Caco-2 (cell line): ENCODE results near the gene VNN1. TPM values are rescaled to one million over a fixed set of nuclear protein-coding genes. Genes with fewer than 3 reads are reported as not detected.
"Not testable (repeated sequence)": the region's sequence is repeated elsewhere in the genome, so short reads cannot be mapped to it uniquely, and the experiment has no call there.

Experiments used
- BruUV-seq: library from RNA; stranded (reverse); fragments of 400-500 nt; replicated peaks from 2 replicates; lab custom pipeline; 2021; lab: Mats Ljungman, UMichigan
- CTCF ChIA-PET: fragments of 300-600 bp; sonication (Branson Sonifier 250); formaldehyde crosslinking; loops from one replicate; lab custom pipeline; 2022; ENCODE audit warnings: antibody characterized with exemption; lab: Charles Lee
- POLR2A ChIA-PET: fragments of 300-600 bp; sonication (Branson Sonifier 250); formaldehyde crosslinking; loops from one replicate; lab custom pipeline; 2022; ENCODE audit warnings: antibody characterized with exemption; lab: Charles Lee
- DNase-seq, 2 experiments: peaks; one replicate each; pipeline versions ENCODE4 v3.0.0 to v3.0.0-alpha.2; 2020 to 2022
- H3K27me3 ChIP-seq: replicated peaks from 2 replicates; pipeline ENCODE4 v1.6.0; 2011; ENCODE audit warnings: low read length; ENCODE audit not compliant: control insufficient read depth, insufficient read depth
- H3K36me3 ChIP-seq: 2 replicates; pipeline ENCODE4 v1.5.1; 2011; ENCODE audit warnings: low read length; ENCODE audit not compliant: control insufficient read depth, insufficient read depth
- H3K4me1 ChIP-seq: fragments of 250-450 bp; sonication (Bioruptor Pico); 2 replicates; pipeline ENCODE4 v1.5.1; 2020; ENCODE audit warnings: mild to moderate bottlenecking
- H3K4me3 ChIP-seq: 2 replicates; pipeline ENCODE4 v1.5.1; 2011; ENCODE audit warnings: low read depth, mild to moderate bottlenecking, control low read depth, low read length
- H3K9me3 ChIP-seq: fragments of 250-450 bp; sonication (Bioruptor Pico); 2 replicates; pipeline ENCODE4 v1.5.1; 2020; ENCODE audit warnings: mild to moderate bottlenecking, moderate library complexity
- H3K27ac Mint-ChIP-seq: one replicate; pipeline ENCODE4 v1.8.0; 2022; ENCODE audit warnings: mixed read lengths; ENCODE audit not compliant: unreplicated experiment
- H3K27me3 Mint-ChIP-seq: one replicate; pipeline ENCODE4 v1.8.0; 2022; ENCODE audit warnings: mixed read lengths; ENCODE audit not compliant: insufficient read depth, unreplicated experiment
- H3K36me3 Mint-ChIP-seq: one replicate; pipeline ENCODE4 v1.8.0; 2022; ENCODE audit warnings: mild to moderate bottlenecking, mixed read lengths; ENCODE audit not compliant: insufficient read depth, unreplicated experiment
- H3K4me1 Mint-ChIP-seq: one replicate; pipeline ENCODE4 v1.8.0; 2022; ENCODE audit warnings: low read depth, mixed read lengths; ENCODE audit not compliant: unreplicated experiment
- H3K4me3 Mint-ChIP-seq: one replicate; pipeline ENCODE4 v1.8.0; 2022; ENCODE audit warnings: mild to moderate bottlenecking, moderate library complexity, mixed read lengths; ENCODE audit not compliant: unreplicated experiment
- H3K9me3 Mint-ChIP-seq: one replicate; pipeline ENCODE4 v1.8.0; 2022; ENCODE audit warnings: mixed read lengths; ENCODE audit not compliant: unreplicated experiment
- CTCF ChIP-seq, 2 experiments: fragments of 200-600 bp in 1 of 2; IDR thresholded peaks; 1 replicate in 1 of 2; 2 replicates in 1 of 2; pipeline versions ENCODE4 v1.5.1 to v1.8.0; 2011 to 2022; ENCODE audit warnings: antibody characterized with exemption in 1 of 2, control low read depth in 1 of 2, inconsistent platforms in 1 of 2, low read depth in 1 of 2, low read length in 1 of 2, mild to moderate bottlenecking in 1 of 2, moderate library complexity in 1 of 2; ENCODE audit not compliant: insufficient read depth in 1 of 2, severe bottlenecking in 1 of 2, unreplicated experiment in 1 of 2
- intact Hi-C: fragments of 100-400 bp; cut with micrococcal nuclease; formaldehyde crosslinking; loops from one replicate; pipeline ENCODE4 v1.10.0; 2022; ENCODE audit not compliant: unreplicated experiment
- total RNA-seq: library from RNA; stranded (reverse); gene quantifications from 2 replicates; pipeline ENCODE4 v1.2.3, GENCODE V29; 2022

VNN1 gene
- total RNA-seq, 1 experiment from 2014 or later = not detected

DNA sequence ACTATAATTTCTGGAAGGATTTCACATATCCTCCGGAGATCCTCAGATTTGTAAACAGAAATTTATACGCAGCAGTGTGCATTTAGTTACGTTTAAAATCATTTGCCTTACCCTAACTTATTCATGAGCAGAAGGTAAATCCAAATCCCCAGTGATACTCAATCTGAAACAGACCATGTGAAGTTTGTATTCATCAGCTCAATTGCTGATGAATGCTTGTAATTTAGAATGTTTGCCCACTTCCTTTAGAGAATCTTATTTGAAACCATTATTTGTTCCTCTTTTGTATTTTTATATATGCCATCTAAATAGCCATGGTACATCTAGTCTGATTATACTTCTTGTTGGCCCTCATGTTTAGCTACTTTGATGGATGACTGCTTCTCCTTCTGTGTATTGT, 70.3 kb downstream of the VNN1 start:
- DNase-seq = no peak
- Mint-ChIP-seq H3K27ac (no peak overlapping the region), H3K4me3 (no peak overlapping the region), H3K27me3 (no peaks in the 10 kb centered on the region), H3K4me1 (no peaks in the 10 kb centered on the region), H3K36me3 (no peaks in the 10 kb centered on the region), H3K9me3 (peaks cover 3% of the 10 kb centered on the region)
- ChIA-PET CTCF (no interaction called here), POLR2A (no interaction called here)
- H3K4me1 ChIP-seq = no peaks in the 10 kb centered on the region
- H3K4me3 ChIP-seq = no peak overlapping the region
- H3K27me3 ChIP-seq = no peaks in the 10 kb centered on the region
- H3K36me3 ChIP-seq = no peaks in the 10 kb centered on the region
- H3K9me3 ChIP-seq = no peaks in the 10 kb centered on the region
- intact Hi-C loops = no loop called here
- TF ChIP-seq CTCF (IDR thresholded peaks at IDR 0.05; ENCODE audit: insufficient read depth in 1 of 2, low read depth in 1 of 2, low read length in 1 of 2, severe bottlenecking in 1 of 2, unreplicated experiment in 1 of 2) = no peak
- no TSS peak for BruUV-seq

GRCh38 chr6:132637135-132637534, 76.7 kb downstream of the VNN1 start:
- H3K27me3 ChIP-seq, H3K27me3 Mint-ChIP-seq, H3K4me1 Mint-ChIP-seq, H3K4me3 Mint-ChIP-seq, intact Hi-C loops, DNase-seq, CTCF ChIA-PET, POLR2A ChIA-PET, H3K36me3 ChIP-seq, H3K27ac Mint-ChIP-seq, BruUV-seq, H3K4me1 ChIP-seq, H3K36me3 Mint-ChIP-seq, H3K9me3 ChIP-seq, H3K4me3 ChIP-seq: not testable (repeated sequence)
- peaks cover 24% of the 10 kb centered on the region for H3K9me3 Mint-ChIP-seq

DNA sequence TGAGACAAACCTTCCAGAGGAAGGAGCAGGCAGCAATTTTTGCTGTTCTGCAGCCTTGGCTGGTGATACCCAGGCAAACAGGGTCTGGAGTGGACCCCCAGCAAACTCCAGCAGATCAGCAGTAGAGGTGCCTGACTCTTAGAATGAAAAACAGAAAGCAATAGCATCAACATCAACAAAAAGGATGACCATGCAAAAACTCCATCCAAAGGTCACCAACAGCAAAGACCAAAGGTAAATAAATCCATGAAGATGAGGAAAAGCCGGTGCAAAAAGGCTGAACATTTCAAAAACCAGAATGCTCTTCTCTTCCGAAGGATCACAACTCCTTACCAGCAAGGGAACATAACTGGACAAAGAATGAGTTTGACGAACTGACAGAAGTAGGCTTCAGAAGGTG, 77.9 kb downstream of the VNN1 start:
- CTCF ChIA-PET, H3K27me3 ChIP-seq, H3K4me3 Mint-ChIP-seq, H3K4me3 ChIP-seq, H3K36me3 Mint-ChIP-seq, H3K9me3 ChIP-seq, intact Hi-C loops, POLR2A ChIA-PET, DNase-seq, BruUV-seq, H3K27ac Mint-ChIP-seq, H3K27me3 Mint-ChIP-seq, H3K36me3 ChIP-seq: not testable (repeated sequence)
- peaks cover 11% of the 10 kb centered on the region for H3K4me1 Mint-ChIP-seq
- peaks cover 18% of the 10 kb centered on the region for H3K4me1 ChIP-seq
- H3K9me3 Mint-ChIP-seq = peaks cover 24% of the 10 kb centered on the region

DNA sequence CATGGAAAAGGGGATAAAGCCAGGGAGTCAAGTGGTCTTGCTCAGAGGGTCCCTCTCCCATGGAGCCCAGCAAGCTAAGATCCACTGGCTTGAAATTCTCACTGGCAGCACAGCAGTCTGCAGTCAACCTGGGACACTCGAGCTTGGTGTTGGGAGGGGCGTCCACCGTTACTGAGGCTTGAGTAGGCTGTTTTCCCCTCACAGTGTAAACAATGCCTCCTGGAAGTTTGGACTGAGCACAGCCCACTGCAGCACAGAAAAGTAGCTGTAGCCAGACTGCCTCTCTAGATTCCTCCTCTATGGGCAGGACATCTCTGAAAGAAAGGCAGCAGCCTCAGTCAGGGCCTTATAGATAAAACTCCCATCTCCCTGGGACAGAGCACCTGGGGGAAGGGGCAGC, 78.6 kb downstream of the VNN1 start:
- intact Hi-C loops, H3K27me3 Mint-ChIP-seq, BruUV-seq, CTCF ChIA-PET, H3K27ac Mint-ChIP-seq, H3K36me3 ChIP-seq, DNase-seq, H3K27me3 ChIP-seq, H3K9me3 ChIP-seq, H3K4me3 Mint-ChIP-seq, H3K4me3 ChIP-seq, POLR2A ChIA-PET, H3K36me3 Mint-ChIP-seq: not testable (repeated sequence)
- Mint-ChIP-seq H3K9me3 (peaks cover 24% of the 10 kb centered on the region), H3K4me1 (peaks cover 13% of the 10 kb centered on the region)
- peaks cover 21% of the 10 kb centered on the region for H3K4me1 ChIP-seq
